ELR (cell line): ENCODE data around the gene TRPM2.
"Not testable (repeated sequence)": the region's sequence is repeated elsewhere in the genome, so short reads cannot be mapped to it uniquely, and the experiment has no call there.

Experiments used
- DNase-seq: peaks from one replicate; pipeline ENCODE4 v3.0.0-alpha.2; 2015; ENCODE audit warnings: low read depth

TRPM2 gene

GRCh38 chr21:44354775-44355771 lies 1.7 kb downstream of the TRPM2 start:
- no peak for DNase-seq

GRCh38 chr21:44356160-44356559 lies 2.7 kb downstream of the TRPM2 start:
- no peak for DNase-seq

DNA sequence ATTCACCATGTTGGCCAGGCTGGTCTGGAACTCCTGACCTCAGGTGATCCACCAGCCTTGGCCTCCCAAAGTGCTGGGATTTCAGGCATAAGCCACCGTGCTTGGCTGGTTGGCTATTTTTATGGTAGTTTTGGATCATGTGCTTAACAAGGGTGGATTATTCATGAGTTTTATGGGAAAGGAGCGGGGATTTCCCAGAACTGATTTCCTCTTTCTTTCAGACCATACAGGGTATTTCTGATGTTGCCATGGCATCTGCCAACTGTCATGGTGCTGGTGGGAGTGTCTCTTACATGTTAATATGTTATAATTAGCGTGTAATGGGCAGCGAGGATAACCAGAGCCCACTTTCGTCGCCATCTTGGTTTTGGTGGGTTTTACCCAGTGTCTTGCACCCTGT lies 3.2 kb downstream of the TRPM2 start:
- DNase-seq = no peak

DNA sequence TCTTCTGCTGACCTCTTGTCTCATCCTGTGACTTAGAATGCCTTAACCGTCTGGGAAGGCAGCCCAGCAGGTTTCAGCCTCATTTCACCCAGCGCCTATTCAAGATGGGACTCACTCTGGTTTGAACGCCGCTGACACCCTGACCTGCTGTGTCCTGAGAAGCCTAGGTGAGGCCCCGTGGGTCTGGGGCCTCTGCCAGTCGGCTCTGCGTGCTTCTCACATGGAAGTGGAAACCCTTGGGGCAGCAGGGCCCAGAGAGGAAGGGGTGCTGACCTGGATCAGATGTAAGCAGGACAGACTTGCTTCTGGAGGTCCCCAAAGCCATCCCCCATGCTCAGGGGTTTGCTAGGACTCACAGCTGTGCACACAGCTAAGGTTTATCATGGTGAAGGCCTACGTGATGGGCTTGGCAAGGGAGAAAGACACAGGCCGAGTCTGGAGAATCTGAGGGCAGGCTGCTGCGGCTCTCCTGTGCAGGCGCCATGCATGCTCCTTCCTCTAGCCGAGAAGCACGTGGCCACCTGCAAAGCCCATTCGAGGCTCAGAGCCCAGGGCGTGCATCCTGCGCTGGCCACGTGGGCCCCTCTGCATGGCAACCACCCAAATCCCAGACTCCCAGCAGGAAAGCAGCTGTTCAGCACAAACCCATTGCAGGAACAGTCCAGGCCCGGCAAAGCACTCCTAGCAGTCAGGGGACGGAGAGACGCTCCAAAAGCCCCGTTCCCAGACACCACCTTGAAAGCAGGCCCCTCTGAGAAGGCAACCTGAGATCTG lies 3.8 kb downstream of the TRPM2 start:
- no peak for DNase-seq

GRCh38 chr21:44359396-44359795 lies 6.0 kb downstream of the TRPM2 start:
- no peak for DNase-seq

DNA sequence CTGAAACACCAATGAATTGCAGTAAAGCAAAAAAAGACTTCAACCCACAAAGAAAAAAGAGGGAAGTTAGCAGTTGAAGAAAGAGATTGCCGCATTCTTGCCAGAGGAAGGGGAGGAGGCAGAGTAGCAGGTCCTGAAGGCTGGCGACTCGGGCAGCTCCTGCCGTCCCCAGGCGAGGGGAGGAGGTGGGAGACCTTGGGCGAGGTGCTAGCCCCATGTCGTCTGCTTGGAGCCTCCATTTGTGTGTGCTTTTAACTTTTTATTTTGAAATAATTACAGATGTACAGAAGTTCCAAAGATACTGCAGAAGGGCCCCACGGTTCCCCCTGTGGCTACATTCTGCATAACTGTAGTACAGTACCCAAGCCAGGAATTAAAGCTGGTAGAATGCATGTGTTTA lies 6.7 kb downstream of the TRPM2 start:
- no peak for DNase-seq

DNA sequence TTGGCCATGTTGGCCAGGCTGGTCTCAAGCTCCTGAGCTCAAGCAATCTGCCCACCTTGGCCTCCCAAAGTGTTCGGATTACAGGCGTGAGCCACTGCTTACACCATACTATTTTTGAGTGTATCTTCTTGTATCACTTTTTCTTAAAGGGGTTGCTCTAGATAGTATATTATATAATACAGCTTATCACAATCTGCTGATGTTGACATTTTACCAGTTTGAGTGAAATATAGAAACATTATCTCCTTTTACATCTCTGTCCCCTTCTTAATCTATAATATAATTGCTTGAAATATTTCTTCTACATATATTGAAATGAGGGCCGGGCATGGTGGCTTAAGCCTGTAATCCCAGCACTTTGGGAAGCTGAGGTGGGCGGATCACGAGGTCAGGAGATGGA lies 8.5 kb downstream of the TRPM2 start:
- not testable (repeated sequence) for DNase-seq

GRCh38 chr21:44363278-44363677 lies 9.9 kb downstream of the TRPM2 start:
- DNase-seq = no peak

DNA sequence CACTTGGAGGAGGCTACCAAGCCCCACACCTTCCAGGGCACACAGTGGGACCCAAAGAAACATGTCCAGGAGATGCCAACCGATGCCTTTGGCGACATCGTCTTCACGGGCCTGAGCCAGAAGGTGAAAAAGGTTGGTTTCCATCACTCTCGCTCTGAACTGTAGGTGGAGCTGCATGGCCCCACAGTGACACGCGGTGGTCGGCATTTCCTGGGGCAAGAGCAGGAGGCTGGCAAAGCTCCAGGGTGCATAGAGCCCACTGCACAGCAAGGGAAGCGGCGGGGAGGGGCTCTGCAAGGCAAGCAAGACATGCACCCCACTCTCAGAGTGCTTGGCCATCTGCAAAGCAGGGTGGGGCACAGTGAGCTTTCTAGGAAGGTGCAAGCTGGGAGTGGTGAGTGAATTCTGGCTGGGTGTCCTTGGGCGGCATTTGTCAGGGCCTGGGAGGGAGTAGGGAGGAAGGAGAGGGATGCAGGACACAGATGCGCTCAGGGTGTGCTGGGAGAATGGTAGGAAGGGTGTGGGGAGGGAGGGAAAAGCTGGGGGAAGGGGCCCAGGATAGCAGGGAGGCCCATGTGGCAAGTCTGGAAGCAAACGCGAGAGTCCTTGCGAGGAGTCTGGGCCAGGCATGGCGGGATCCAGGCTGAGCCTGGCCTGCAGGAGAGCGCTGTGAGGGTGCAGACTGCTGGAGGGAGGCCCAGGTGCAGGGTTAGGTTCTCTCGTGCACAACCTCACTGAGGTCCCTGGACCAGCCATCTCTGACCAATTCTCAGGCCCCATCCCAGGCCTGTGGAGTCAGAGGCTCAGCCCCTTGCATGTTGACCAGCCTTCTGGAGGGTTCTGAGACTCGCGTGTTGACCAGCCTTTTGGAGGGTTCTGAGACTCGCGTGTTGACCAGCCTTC lies 11.0 kb downstream of the TRPM2 start:
- no peak for DNase-seq

DNA sequence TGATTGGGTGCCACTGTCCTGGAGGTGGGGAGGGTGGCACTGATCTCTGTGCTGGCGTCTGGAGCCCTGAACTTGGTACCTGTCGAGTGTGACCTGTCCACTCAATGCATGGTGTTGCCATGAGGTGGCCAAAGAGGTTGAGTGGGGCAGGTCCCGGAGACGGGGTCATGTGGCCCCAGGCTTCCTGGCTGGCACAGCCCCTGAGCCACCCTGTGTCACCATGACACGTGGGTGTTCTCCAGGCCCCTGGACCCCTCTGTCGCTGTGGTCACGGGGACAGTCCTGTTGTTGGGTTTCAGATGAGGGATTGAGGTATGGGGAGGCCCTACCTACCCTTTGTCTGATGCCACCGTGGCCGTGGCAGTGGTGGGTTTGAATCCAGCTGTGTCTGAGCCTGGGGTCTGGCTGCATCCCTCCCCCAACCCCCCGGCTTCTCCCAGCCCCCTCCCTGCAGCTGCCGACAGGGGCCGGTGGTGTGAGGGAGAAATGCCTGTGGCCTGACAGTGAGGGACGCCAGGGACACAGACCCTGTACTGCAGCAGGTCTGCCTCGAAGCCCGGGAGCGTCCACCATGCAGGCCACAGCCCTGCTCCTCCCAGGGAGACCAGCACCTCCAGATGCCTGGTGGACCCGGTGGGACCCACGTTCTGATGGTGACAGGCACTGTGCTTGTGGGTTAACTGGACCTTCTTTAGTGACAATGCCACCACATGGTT lies 12.0 kb downstream of the TRPM2 start:
- DNase-seq = no peak

- DNase-seq = no peak
These were observed 12.7 kb downstream of the TRPM2 start for GRCh38 chr21:44365967-44366585.

GRCh38 chr21:44366586-44367211 lies 13.3 kb downstream of the TRPM2 start:
- DNase-seq = no peak

DNA sequence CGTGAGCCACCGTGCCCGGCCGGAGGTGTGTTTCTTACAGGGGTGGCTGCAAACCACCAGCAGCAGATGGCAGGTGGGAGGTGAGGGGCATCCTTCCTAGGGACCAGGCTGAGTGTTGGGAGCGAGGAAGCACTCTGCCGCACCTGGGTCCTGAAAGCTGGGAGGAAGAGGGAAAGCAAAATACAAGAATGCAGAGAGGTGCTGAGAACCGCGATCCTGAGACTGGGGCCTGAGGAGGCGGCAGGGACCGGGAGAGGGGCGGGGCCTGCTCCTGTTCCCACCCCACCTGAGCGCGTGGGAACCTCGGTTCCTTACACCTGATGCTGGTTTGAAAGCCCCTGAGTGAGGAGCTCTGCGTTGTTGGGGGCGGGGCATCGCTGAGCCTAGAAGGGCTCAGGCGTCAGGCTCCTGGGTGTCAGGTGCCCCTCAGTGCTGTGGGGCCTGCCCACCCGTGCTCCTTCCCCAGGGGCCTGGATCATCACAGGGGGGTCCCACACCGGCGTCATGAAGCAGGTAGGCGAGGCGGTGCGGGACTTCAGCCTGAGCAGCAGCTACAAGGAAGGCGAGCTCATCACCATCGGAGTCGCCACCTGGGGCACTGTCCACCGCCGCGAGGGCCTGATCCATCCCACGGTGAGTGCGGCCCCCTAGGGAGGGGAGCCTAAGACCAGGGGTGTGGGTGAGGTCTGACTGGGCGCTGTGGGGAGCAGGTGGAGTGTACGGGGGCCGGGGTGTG lies 15.5 kb downstream of the TRPM2 start:
- DNase-seq = no peak

GRCh38 chr21:44370027-44370735 lies 16.8 kb downstream of the TRPM2 start:
- DNase-seq = peak; percentile 63

DNA sequence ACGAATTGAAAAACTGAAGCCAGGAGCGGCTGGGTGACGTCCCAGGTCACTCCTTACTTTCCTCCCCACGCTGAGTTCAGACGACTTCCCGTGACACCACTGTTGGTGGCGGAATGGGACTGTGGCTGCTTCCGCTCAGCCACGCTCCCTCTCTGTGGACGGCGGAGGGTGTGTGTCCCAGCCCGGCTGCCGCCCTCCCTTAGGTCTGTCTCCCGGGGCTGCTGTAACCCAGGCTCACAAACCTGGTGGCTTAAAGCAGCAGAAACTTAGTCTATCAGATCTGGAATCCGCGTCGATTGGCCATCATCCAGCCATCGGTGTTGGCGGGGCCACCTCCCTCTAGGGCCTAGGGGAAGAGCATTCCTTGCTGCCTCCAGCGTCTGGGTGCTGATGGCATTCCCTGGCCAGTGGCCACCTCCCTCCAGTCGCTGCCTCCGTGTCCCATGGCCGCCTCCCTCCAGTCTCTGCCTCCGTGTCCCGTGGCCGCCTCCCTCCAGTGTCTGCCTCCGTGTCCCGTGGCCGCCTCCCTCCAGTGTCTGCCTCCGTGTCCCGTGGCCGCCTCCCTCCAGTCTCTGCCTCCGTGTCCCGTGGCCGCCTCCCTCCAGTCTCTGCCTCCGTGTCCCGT lies 17.5 kb downstream of the TRPM2 start:
- DNase-seq = no peak

GRCh38 chr21:44371596-44371995 lies 18.2 kb downstream of the TRPM2 start:
- DNase-seq = no peak

- DNase-seq = no peak
These were observed 19.2 kb downstream of the TRPM2 start for GRCh38 chr21:44372616-44373015.

- DNase-seq = no peak
These were observed 21.3 kb downstream of the TRPM2 start for GRCh38 chr21:44374601-44375280.
